ENCODE results near the gene PPP1R3E. TPM values are rescaled to one million over a fixed set of nuclear protein-coding genes. Genes with fewer than 3 reads are reported as not detected.

The PPP1R3E gene
- total and polyA plus RNA-seq, 2 of the 13 experiments (the other 11 are each of a cell fraction or from before 2014, with no cell fraction given): 16.5 to 26.5 TPM

- TF ChIP-seq, protein P1, sequence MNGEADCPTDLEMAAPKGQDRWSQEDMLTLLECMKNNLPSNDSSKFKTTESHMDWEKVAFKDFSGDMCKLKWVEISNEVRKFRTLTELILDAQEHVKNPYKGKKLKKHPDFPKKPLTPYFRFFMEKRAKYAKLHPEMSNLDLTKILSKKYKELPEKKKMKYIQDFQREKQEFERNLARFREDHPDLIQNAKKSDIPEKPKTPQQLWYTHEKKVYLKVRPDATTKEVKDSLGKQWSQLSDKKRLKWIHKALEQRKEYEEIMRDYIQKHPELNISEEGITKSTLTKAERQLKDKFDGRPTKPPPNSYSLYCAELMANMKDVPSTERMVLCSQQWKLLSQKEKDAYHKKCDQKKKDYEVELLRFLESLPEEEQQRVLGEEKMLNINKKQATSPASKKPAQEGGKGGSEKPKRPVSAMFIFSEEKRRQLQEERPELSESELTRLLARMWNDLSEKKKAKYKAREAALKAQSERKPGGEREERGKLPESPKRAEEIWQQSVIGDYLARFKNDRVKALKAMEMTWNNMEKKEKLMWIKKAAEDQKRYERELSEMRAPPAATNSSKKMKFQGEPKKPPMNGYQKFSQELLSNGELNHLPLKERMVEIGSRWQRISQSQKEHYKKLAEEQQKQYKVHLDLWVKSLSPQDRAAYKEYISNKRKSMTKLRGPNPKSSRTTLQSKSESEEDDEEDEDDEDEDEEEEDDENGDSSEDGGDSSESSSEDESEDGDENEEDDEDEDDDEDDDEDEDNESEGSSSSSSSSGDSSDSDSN (CRISPR knock-in tag; IDR thresholded peaks at IDR 0.05): peak; percentile 88
- TF ChIP-seq TGIF2 (CRISPR knock-in tag; IDR thresholded peaks at IDR 0.05) (peak; percentile 89), JARID2 (CRISPR knock-in tag; IDR thresholded peaks at IDR 0.05; ENCODE audit: insufficient replicate concordance) (peak; percentile 93), ZNF367 (CRISPR knock-in tag; IDR thresholded peaks at IDR 0.05; ENCODE audit: borderline replicate concordance) (peak; percentile 70; the same call in 1 of the 2 replicates), MAFK (conservative IDR thresholded peaks at IDR 0.05 in 1 of 2, IDR thresholded peaks at IDR 0.05 in 1 of 2; ENCODE audit: low read length in 2 of 2) (peak; percentile 95 to 99), KAT8 (CRISPR knock-in tag; IDR thresholded peaks at IDR 0.05) (peak; percentile 89), MAZ (IDR thresholded peaks at IDR 0.05; ENCODE audit: borderline replicate concordance, low read depth, low read length) (peak; percentile 94), MAZ (CRISPR knock-in tag; IDR thresholded peaks at IDR 0.05; ENCODE audit: low read depth) (peak; percentile 99), XBP1 (CRISPR knock-in tag; IDR thresholded peaks at IDR 0.05) (peak; percentile 93), ZSCAN12 (CRISPR knock-in tag; IDR thresholded peaks at IDR 0.05) (no peak; the same call in 1 of the 2 replicates), ZNF574 (CRISPR knock-in tag; IDR thresholded peaks at IDR 0.05) (peak; percentile 91), KLF13 (CRISPR knock-in tag; IDR thresholded peaks at IDR 0.05) (no peak), ZBTB33 (CRISPR knock-in tag; IDR thresholded peaks at IDR 0.05) (peak; percentile 82), ISX (CRISPR knock-in tag; conservative IDR thresholded peaks at IDR 0.05) (no peak; the same call in 1 of the 2 replicates), PITX1 (CRISPR knock-in tag; IDR thresholded peaks at IDR 0.05) (peak; percentile 12; the same call in 1 of the 2 replicates), ZNF331 (CRISPR knock-in tag; IDR thresholded peaks at IDR 0.05) (peak; percentile 95), ZBTB21 (CRISPR knock-in tag; IDR thresholded peaks at IDR 0.05) (peak; percentile 68), ZNF850 (CRISPR knock-in tag; conservative IDR thresholded peaks at IDR 0.05) (no peak), SRSF1 (optimal IDR thresholded peaks at IDR 0.05; ENCODE audit: low read depth, low read length) (peak; percentile 72), ZNF17 (CRISPR knock-in tag; IDR thresholded peaks at IDR 0.05) (no peak)
- TF ChIP-seq, protein P2, sequence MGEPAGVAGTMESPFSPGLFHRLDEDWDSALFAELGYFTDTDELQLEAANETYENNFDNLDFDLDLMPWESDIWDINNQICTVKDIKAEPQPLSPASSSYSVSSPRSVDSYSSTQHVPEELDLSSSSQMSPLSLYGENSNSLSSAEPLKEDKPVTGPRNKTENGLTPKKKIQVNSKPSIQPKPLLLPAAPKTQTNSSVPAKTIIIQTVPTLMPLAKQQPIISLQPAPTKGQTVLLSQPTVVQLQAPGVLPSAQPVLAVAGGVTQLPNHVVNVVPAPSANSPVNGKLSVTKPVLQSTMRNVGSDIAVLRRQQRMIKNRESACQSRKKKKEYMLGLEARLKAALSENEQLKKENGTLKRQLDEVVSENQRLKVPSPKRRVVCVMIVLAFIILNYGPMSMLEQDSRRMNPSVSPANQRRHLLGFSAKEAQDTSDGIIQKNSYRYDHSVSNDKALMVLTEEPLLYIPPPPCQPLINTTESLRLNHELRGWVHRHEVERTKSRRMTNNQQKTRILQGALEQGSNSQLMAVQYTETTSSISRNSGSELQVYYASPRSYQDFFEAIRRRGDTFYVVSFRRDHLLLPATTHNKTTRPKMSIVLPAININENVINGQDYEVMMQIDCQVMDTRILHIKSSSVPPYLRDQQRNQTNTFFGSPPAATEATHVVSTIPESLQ (CRISPR knock-in tag; conservative IDR thresholded peaks at IDR 0.05): peak; percentile 92
Observed at GRCh38 chr14:23301288-23301968, 1.2 kb downstream of the PPP1R3E start (continued).
